Mesendoderm (in vitro differentiated cells): ENCODE results near the gene SLCO1A2.

Experiments used
- DNase-seq: peaks from one replicate; pipeline ENCODE4 v3.0.0; 2013
- H2AK5ac ChIP-seq: 2 replicates; pipeline ENCODE4 v1.6.1; 2013; ENCODE audit warnings: low read length, inconsistent platforms
- H2BK120ac ChIP-seq: 2 replicates; pipeline ENCODE4 v1.6.1; 2013; ENCODE audit warnings: low read depth, mild to moderate bottlenecking, low read length, moderate library complexity, mixed read lengths
- H2BK15ac ChIP-seq: replicated peaks from 2 replicates; pipeline ENCODE4 v1.6.1; 2013; ENCODE audit warnings: low read depth, mild to moderate bottlenecking, moderate library complexity
- H2BK5ac ChIP-seq: 2 replicates; pipeline ENCODE4 v1.6.1; 2013; ENCODE audit warnings: low read length, inconsistent platforms
- H3K18ac ChIP-seq: 2 replicates; pipeline ENCODE4 v1.6.1; 2013; ENCODE audit warnings: mild to moderate bottlenecking, low read length, mixed read lengths
- H3K23ac ChIP-seq: one replicate; pipeline ENCODE4 v1.6.1; 2013; ENCODE audit warnings: low read length
- H3K27ac ChIP-seq: 2 replicates; pipeline ENCODE4 v1.5.1; 2013; ENCODE audit warnings: low read depth, mild to moderate bottlenecking, inconsistent platforms, low read length, moderate library complexity
- H3K27me3 ChIP-seq: 2 replicates; pipeline ENCODE4 v1.6.1; 2013; ENCODE audit warnings: low read length, control low read depth, mild to moderate bottlenecking, inconsistent platforms; ENCODE audit not compliant: insufficient read depth, poor library complexity
- H3K36me3 ChIP-seq: 2 replicates; pipeline ENCODE4 v1.6.1; 2013; ENCODE audit warnings: low read length, inconsistent platforms; ENCODE audit not compliant: control insufficient read depth, insufficient read depth
- H3K4ac ChIP-seq: one replicate; pipeline ENCODE4 v1.6.1; 2013; ENCODE audit warnings: low read depth, mild to moderate bottlenecking, low read length, moderate library complexity
- H3K4me1 ChIP-seq: 2 replicates; pipeline ENCODE4 v1.6.1; 2013; ENCODE audit warnings: low read depth, low read length, inconsistent platforms; ENCODE audit not compliant: control insufficient read depth
- H3K4me2 ChIP-seq: 2 replicates; pipeline ENCODE4 v1.6.1; 2013; ENCODE audit warnings: low read length
- H3K4me3 ChIP-seq: 2 replicates; pipeline ENCODE4 v1.5.1; 2013; ENCODE audit warnings: mild to moderate bottlenecking, low read length
- H3K56ac ChIP-seq: one replicate; pipeline ENCODE4 v1.6.1; 2013; ENCODE audit warnings: low read length
- H3K79me1 ChIP-seq: 2 replicates; pipeline ENCODE4 v1.6.1; 2013; ENCODE audit warnings: low read length, inconsistent platforms
- H3K79me2 ChIP-seq: 2 replicates; pipeline ENCODE4 v1.6.1; 2013; ENCODE audit warnings: mild to moderate bottlenecking, low read length; ENCODE audit not compliant: control insufficient read depth, insufficient read depth
- H3K9ac ChIP-seq: 2 replicates; pipeline ENCODE4 v1.6.1; 2013; ENCODE audit warnings: low read length, inconsistent platforms
- H4K5ac ChIP-seq: one replicate; pipeline ENCODE4 v1.6.1; 2013; ENCODE audit warnings: low read length
- H4K8ac ChIP-seq: one replicate; pipeline ENCODE4 v1.6.1; 2013; ENCODE audit warnings: low read depth, mild to moderate bottlenecking, control low read depth, low read length, moderate library complexity
- WGBS: extraction: QIAGEN DNeasy Blood & Tissue Kit; methylation state at CpG from one replicate; pipeline ENCODE4 v1.1.7; 2013; ENCODE audit warnings: low lambda C conversion rate, missing lambda C conversion rate; ENCODE audit not compliant: insufficient coverage; ENCODE audit errors: extremely low coverage; 5-methylcytosine and 5-hydroxymethylcytosine counted together

Gene SLCO1A2

GRCh38 chr12:21339921-21340320 is 5.2 kb upstream of the SLCO1A2 start:
- Histone ChIP-seq H3K56ac (no peak overlapping the region), H3K36me3 (no peaks in the 10 kb centered on the region), H2BK15ac (no peak overlapping the region), H3K23ac (no peak overlapping the region), H3K9ac (no peak overlapping the region), H3K4ac (no peak overlapping the region), H3K27me3 (no peaks in the 10 kb centered on the region), H2AK5ac (no peak overlapping the region), H3K79me1 (no peaks in the 10 kb centered on the region), H3K4me1 (no peaks in the 10 kb centered on the region), H4K8ac (no peak overlapping the region), H3K18ac (no peak overlapping the region), H3K4me2 (no peak overlapping the region), H4K5ac (no peak overlapping the region), H3K79me2 (no peaks in the 10 kb centered on the region), H2BK120ac (no peak overlapping the region), H3K4me3 (no peak overlapping the region), H2BK5ac (no peak overlapping the region), H3K27ac (no peak overlapping the region)
- no CpG with 5 or more reads among the region's 1 CpG for WGBS
- no peak for DNase-seq

GRCh38 chr12:21337959-21338744 is 3.4 kb upstream of the SLCO1A2 start:
- Histone ChIP-seq H3K18ac (no peak overlapping the region), H3K4me1 (no peaks in the 10 kb centered on the region), H3K36me3 (no peaks in the 10 kb centered on the region), H3K79me2 (no peaks in the 10 kb centered on the region), H2AK5ac (no peak overlapping the region), H3K27ac (no peak overlapping the region), H3K27me3 (no peaks in the 10 kb centered on the region), H3K4ac (no peak overlapping the region), H2BK5ac (no peak overlapping the region), H3K4me2 (no peak overlapping the region), H3K79me1 (no peaks in the 10 kb centered on the region), H3K23ac (no peak overlapping the region), H3K9ac (no peak overlapping the region), H3K56ac (no peak overlapping the region), H4K5ac (no peak overlapping the region), H2BK15ac (no peak overlapping the region), H3K4me3 (no peak overlapping the region), H2BK120ac (no peak overlapping the region), H4K8ac (peak overlapping the region; percentile 65)
- DNase-seq = no peak
- WGBS = no CpG with 5 or more reads among the region's 6 CpGs

- Histone ChIP-seq H3K79me2 (no peaks in the 10 kb centered on the region), H3K36me3 (no peaks in the 10 kb centered on the region), H2BK120ac (no peak overlapping the region), H3K23ac (no peak overlapping the region), H3K4me1 (no peaks in the 10 kb centered on the region), H3K4me3 (no peak overlapping the region), H2AK5ac (no peak overlapping the region), H3K9ac (no peak overlapping the region), H2BK15ac (no peak overlapping the region), H4K5ac (no peak overlapping the region), H3K18ac (no peak overlapping the region), H3K27ac (no peak overlapping the region), H4K8ac (no peak overlapping the region), H3K79me1 (no peaks in the 10 kb centered on the region), H3K27me3 (no peaks in the 10 kb centered on the region), H2BK5ac (no peak overlapping the region), H3K4ac (no peak overlapping the region), H3K4me2 (no peak overlapping the region), H3K56ac (no peak overlapping the region)
- DNase-seq = no peak
Observed at GRCh38 chr12:21337453-21337852, 2.7 kb upstream of the SLCO1A2 start.

GRCh38 chr12:21336656-21337055 is 1.9 kb upstream of the SLCO1A2 start:
- no peak overlapping the region for H3K4me2 ChIP-seq
- 100% methylated on average over 1 of the region's 5 CpGs for WGBS

GRCh38 chr12:21330682-21331253 is 3.9 kb downstream of the SLCO1A2 start:
- no CpG with 5 or more reads among the region's 1 CpG for WGBS
- Histone ChIP-seq H3K36me3 (no peaks in the 10 kb centered on the region), H3K27me3 (no peaks in the 10 kb centered on the region), H2AK5ac (no peak overlapping the region), H3K23ac (no peak overlapping the region), H2BK15ac (no peak overlapping the region), H3K79me2 (no peaks in the 10 kb centered on the region), H3K18ac (no peak overlapping the region), H3K4me1 (no peaks in the 10 kb centered on the region), H3K4me2 (no peak overlapping the region), H2BK5ac (no peak overlapping the region), H4K5ac (no peak overlapping the region), H3K4me3 (no peak overlapping the region), H3K4ac (no peak overlapping the region), H4K8ac (no peak overlapping the region), H2BK120ac (no peak overlapping the region), H3K56ac (no peak overlapping the region), H3K9ac (no peak overlapping the region), H3K27ac (no peak overlapping the region), H3K79me1 (no peaks in the 10 kb centered on the region)
- DNase-seq = peak; percentile 68

More at GRCh38 chr12:21336656-21337055, 1.9 kb upstream of the SLCO1A2 start:
- no peak overlapping the region for H3K18ac ChIP-seq
- no peak overlapping the region for H4K8ac ChIP-seq
- H3K4me3 ChIP-seq = no peak overlapping the region
- H2BK5ac ChIP-seq = no peak overlapping the region
- H3K4me1 ChIP-seq = no peaks in the 10 kb centered on the region
- no peak for DNase-seq
- H3K36me3 ChIP-seq = no peaks in the 10 kb centered on the region
- H3K79me1 ChIP-seq = no peaks in the 10 kb centered on the region
- no peak overlapping the region for H2BK15ac ChIP-seq
- H3K56ac ChIP-seq = no peak overlapping the region
- no peak overlapping the region for H3K9ac ChIP-seq
- no peak overlapping the region for H2AK5ac ChIP-seq
- no peak overlapping the region for H3K23ac ChIP-seq
- H3K27me3 ChIP-seq = no peaks in the 10 kb centered on the region
- H4K5ac ChIP-seq = no peak overlapping the region
- no peak overlapping the region for H2BK120ac ChIP-seq
- H3K27ac ChIP-seq = no peak overlapping the region
- H3K79me2 ChIP-seq = no peaks in the 10 kb centered on the region
- H3K4ac ChIP-seq = no peak overlapping the region

- Histone ChIP-seq H3K27me3 (no peaks in the 10 kb centered on the region), H3K23ac (no peak overlapping the region), H2BK120ac (no peak overlapping the region), H2BK5ac (no peak overlapping the region), H3K9ac (no peak overlapping the region), H2BK15ac (no peak overlapping the region), H4K8ac (no peak overlapping the region), H3K18ac (no peak overlapping the region), H3K4me3 (no peak overlapping the region), H3K56ac (no peak overlapping the region), H3K4ac (no peak overlapping the region), H3K27ac (no peak overlapping the region), H3K4me1 (no peaks in the 10 kb centered on the region), H3K79me2 (no peaks in the 10 kb centered on the region), H3K79me1 (no peaks in the 10 kb centered on the region), H3K36me3 (no peaks in the 10 kb centered on the region), H3K4me2 (no peak overlapping the region), H2AK5ac (no peak overlapping the region), H4K5ac (no peak overlapping the region)
- DNase-seq = no peak
Observed at GRCh38 chr12:21328578-21328977, 6.1 kb downstream of the SLCO1A2 start.
